Right cardiac atrium (tissue), 5 donors: ENCODE results near the gene ADIPOQ. TPM values are rescaled to one million over a fixed set of nuclear protein-coding genes. Genes with fewer than 3 reads are reported as not detected.
A peak's percentile ranks its signal among the peaks of the same experiment; 100 is the strongest.
"Not testable (repeated sequence)": the region's sequence is repeated elsewhere in the genome, so short reads cannot be mapped to it uniquely, and the experiment has no call there.

Source experiments
- ATAC-seq, 2 donors: fragments of 200-7000 bp; cut with Tn5 transposase; one replicate each; pipeline versions ENCODE4 v1.8.0 to v1.9.1; 2020; ENCODE audit warnings: moderate library complexity in 2 of 2, mild to moderate bottlenecking in 1 of 2
- DNase-seq, 3 donors: peaks; one replicate each; pipeline ENCODE4 v3.0.0-alpha.2; 2020
- H3K27ac ChIP-seq: one replicate; pipeline ENCODE4 v1.5.1; 2013; ENCODE audit warnings: mild to moderate bottlenecking, low read length, control low read depth, moderate library complexity
- H3K27me3 ChIP-seq: one replicate; pipeline ENCODE4 v1.6.1; 2013; ENCODE audit not compliant: control insufficient read depth, insufficient read depth
- H3K4me1 ChIP-seq: one replicate; pipeline ENCODE4 v1.6.1; 2013; ENCODE audit warnings: low read length; ENCODE audit not compliant: control insufficient read depth, insufficient read depth
- H3K4me3 ChIP-seq: one replicate; pipeline ENCODE4 v1.5.1; 2013; ENCODE audit warnings: low read length, control low read depth
- H3K9me3 ChIP-seq: one replicate; pipeline ENCODE4 v1.6.1; 2013; ENCODE audit warnings: low read length; ENCODE audit not compliant: control insufficient read depth
- WGBS: extraction: QIAGEN DNeasy Blood & Tissue Kit; methylation state at CpG from one replicate; pipeline ENCODE4 v1.1.7; 2013; 5-methylcytosine and 5-hydroxymethylcytosine counted together
- intact Hi-C, 4 donors: fragments of 100-400 bp; cut with DNase I; formaldehyde crosslinking; loops; one replicate each; pipeline versions ENCODE4 v1.11.0 to v1.14.0; 2022 to 2023
- polyA plus RNA-seq: library from polyadenylated mRNA; stranded (reverse); fragments of 200-250 nt; gene quantifications from one replicate; pipeline ENCODE4 v1.2.3, GENCODE V29; 2013
- total RNA-seq, 4 donors: library from RNA; stranded (reverse); fragmentation: NEBNext Ultra II Directional; extraction: Animal tissue kit (Norgen Biotek cat#: 25700); gene quantifications; one replicate each; pipeline ENCODE4 v1.2.1, GENCODE V29; 2021
- donor health status: healthy with polysubstance abuse.
- donor health status: DM: no; HTN: yes; CAD: no.
- donor health status: DM: no; HTN: no; CAD: no.
- donor health status: DM: no; HTN: yes; CAD: no; lungs with severe emphysema.
- donor health status: DM: yes; HTN: yes; CAD: no.

ADIPOQ gene
- total and polyA plus RNA-seq, 5 donors, result 0.28 to 24.2 (median 1.1) TPM

DNA sequence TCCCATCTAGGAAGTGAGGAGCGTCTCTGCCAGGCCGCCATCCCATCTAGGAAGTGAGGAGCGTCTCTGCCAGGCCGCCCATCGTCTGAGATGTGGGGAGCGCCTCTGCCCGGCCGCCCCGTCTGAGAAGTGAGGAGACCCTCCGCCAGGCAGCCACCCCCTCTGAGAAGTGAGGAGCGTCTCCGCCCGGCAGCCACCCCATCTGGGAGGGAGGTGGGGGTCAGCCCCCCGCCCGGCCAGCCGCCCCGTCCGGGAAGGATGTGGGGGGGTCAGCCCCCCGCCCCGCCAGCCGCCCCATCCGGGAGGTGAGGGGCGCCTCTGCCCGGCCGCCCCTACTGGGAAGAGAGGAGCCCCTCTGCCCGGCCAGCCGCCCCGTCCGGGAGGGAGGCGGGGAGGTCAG lies 31.3 kb downstream of the ADIPOQ start:
- H3K9me3 ChIP-seq, intact Hi-C loops, H3K4me3 ChIP-seq, DNase-seq, H3K4me1 ChIP-seq, H3K27ac ChIP-seq, ATAC-seq, H3K27me3 ChIP-seq: not testable (repeated sequence)
- WGBS, result 96% methylated on average over 24 of the region's 30 CpGs

DNA sequence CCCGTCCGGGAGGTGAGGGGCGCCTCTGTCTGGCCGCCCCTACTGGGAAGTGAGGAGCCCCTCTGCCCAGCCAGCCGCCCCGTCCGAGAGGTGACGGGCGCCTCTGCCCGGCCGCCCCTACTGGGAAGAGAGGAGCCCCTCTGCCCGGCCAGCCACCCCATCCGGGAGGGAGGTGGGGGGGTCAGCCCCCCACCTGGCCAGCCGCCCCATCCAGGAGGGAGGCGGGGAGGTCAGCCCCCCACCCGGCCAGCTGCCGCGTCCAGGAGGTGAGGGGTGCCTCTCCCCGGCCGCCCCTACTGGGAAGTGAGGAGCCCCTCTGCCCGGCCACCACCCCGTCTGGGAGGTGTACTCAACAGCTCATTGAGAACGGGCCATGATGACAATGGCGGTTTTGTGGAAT lies 31.7 kb downstream of the ADIPOQ start:
- intact Hi-C loops, H3K27ac ChIP-seq, H3K4me1 ChIP-seq, ATAC-seq, H3K27me3 ChIP-seq, DNase-seq, H3K9me3 ChIP-seq, H3K4me3 ChIP-seq: not testable (repeated sequence)
- 96% methylated on average over 11 of the region's 24 CpGs for WGBS

DNA sequence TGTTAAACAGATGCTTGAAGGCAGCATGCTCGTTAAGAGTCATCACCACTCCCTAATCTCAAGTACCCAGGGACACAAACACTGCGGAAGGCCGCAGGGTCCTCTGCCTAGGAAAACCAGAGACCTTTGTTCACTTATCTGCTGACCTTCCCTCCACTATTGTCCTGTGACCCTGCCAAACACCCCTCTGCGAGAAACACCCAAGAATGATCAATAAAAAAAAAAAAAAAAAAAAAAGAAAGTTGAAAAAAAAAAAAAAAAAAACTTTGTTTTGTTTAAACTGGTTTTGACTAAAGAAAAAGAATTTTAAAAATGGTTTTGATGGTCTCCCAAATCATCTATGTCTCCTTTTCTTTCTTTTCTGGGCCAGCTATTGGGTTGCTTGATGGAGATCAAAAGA lies 32.3 kb downstream of the ADIPOQ start:
- WGBS, result 69% methylated on average over 1 of the region's 4 CpGs
- H3K4me3 ChIP-seq, H3K4me1 ChIP-seq, intact Hi-C loops, ATAC-seq, H3K27ac ChIP-seq, H3K9me3 ChIP-seq, H3K27me3 ChIP-seq, DNase-seq: not testable (repeated sequence)

DNA sequence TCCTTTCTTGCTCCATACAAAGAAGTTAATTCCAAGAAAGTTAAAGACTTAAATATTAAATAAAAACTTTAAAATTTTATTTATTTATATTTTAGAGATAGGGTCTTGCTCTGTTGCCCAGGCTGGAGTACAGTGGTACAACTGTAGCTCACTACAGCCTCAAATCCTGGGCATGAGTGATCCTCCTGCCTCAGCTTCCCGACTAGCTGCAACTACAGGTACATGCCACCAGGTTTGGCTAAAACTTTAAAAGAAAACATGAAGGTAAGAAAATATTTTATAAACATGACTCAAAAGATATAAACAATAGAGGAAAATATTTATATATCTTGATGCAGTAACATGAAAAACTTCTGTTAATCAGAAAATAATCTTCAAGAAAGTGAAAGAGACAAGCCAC lies 33.2 kb downstream of the ADIPOQ start:
- 0% methylated on average over 1 of the region's 1 CpG for WGBS
- H3K4me1 ChIP-seq, result peaks cover 2% of the 10 kb centered on the region
- DNase-seq, result no peak
- ATAC-seq, result no peak
- H3K4me3 ChIP-seq, result no peak overlapping the region
- intact Hi-C loops, result no loop called here
- H3K27ac ChIP-seq, result no peak overlapping the region
- no peaks in the 10 kb centered on the region for H3K9me3 ChIP-seq
- no peaks in the 10 kb centered on the region for H3K27me3 ChIP-seq

DNA sequence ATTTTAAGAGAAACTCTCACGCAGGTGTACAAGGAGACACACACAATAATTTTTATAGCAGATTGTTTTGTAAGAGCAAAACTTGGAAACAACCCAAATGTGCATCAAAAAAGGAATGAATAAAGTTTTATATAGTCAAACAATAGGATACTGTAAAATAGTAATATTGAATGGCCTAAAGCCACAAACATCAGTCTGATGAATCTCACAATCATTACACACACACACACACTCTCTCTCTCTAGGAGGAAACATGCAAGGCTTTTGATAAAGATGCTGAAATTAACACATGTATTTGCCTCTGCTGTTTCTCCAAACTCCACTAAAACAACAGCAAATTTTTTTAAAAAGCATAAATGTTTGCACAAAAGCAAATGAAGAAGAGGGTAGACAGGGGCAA lies 37.3 kb downstream of the ADIPOQ start:
- H3K27ac ChIP-seq, result no peak overlapping the region

DNA sequence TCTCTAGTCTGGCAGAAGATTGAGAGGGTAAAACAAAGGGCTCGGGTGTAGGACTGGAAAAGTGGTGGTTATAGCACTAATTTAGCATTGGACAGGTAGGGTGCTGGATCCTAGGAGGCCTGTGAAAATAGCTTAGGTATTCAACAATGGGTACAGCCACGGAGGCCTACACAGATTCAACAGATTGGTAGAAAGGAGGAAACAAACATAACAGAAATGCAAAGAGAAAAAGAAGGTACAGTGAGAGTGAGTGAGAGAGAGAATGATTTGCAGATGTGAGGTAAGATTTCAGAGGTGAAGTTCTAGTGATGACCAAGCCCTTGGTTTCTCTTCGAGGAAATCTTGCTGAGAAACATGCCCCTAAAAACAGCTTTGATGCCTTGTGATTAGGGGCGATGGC lies 37.9 kb downstream of the ADIPOQ start:
- intact Hi-C loops, result no loop called here
- H3K27me3 ChIP-seq, result no peaks in the 10 kb centered on the region
- DNase-seq, result no peak
- no peaks in the 10 kb centered on the region for H3K9me3 ChIP-seq
- no peak overlapping the region for H3K27ac ChIP-seq
- ATAC-seq, result no peak
- no peak overlapping the region for H3K4me3 ChIP-seq
- 90% methylated on average over 4 of the region's 4 CpGs for WGBS
- H3K4me1 ChIP-seq, result no peaks in the 10 kb centered on the region

More for the DNA sequence above, 37.3 kb downstream of the ADIPOQ start:
- ATAC-seq (no peak), DNase-seq (no peak)
- H3K9me3 ChIP-seq, result no peaks in the 10 kb centered on the region
- no peak overlapping the region for H3K4me3 ChIP-seq
- no peaks in the 10 kb centered on the region for H3K27me3 ChIP-seq
- no peaks in the 10 kb centered on the region for H3K4me1 ChIP-seq
- WGBS, result 96% methylated on average over 1 of the region's 1 CpG
- intact Hi-C loops, result no loop called here

DNA sequence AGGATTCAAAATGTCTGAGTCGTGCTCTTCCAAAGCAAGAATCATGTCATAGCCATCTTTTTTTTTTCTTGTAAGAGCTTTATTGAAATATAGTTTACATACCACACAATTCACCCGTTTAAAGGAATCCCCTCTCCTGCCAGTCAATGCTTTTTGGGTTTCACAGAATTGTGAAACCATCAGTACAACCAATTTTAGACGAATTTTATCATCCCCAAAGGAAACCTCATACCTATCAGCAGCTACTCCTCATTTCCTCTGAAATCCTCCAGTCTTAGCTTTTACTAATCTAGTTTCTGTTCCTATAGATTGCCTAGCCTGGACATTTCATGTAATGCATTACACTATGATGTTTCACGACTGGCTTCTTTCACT lies 39.6 kb downstream of the ADIPOQ start:
- intact Hi-C loops, result no loop called here
- H3K4me3 ChIP-seq, result no peak overlapping the region
- no peaks in the 10 kb centered on the region for H3K9me3 ChIP-seq
- no peaks in the 10 kb centered on the region for H3K27me3 ChIP-seq
- DNase-seq (no peak), ATAC-seq (no peak)
- H3K27ac ChIP-seq, result no peak overlapping the region
- H3K4me1 ChIP-seq, result no peaks in the 10 kb centered on the region
- WGBS, result 47% methylated on average over 4 of the region's 4 CpGs

DNA sequence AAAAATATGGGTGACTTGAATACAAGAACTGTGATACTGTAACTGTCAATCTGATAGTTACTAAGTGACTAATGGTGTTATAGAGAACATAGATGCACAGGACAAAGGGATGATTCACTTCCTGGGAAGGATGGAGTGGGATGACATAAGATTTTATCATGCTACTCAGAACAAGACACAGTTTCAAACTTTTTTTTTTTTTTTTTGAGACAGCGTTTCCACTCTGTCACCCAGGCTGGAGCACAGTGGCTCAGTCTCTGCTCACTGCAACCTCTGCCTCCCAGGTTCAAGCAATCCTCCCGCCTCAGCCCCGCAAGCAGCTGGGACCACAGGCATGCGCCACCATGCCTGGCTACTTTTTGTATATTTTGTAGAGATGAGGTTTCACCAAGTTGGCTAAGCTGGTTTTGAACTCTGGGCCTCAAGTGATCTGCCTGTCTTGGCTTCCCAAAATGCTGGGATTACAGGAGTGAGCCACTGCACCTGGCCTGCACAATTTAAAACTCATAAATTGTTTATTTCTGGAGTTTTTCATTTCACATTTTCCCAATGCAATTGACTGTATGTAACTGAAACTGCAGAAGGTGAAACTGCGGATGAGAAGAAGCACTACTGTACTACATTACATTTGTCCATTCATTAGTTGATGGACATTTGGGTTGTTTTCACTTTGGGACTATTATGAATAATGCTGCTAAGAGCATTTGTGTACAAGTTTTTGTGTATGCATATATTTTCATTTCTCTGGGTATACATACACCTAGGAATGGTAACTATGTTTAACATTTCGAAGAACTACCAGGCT lies 40.6 kb downstream of the ADIPOQ start:
- Histone ChIP-seq H3K27me3 (no peaks in the 10 kb centered on the region), H3K4me3 (no peak overlapping the region), H3K4me1 (no peaks in the 10 kb centered on the region), H3K27ac (no peak overlapping the region), H3K9me3 (no peaks in the 10 kb centered on the region)
- intact Hi-C loops, result no loop called here
- DNase-seq, result no peak
- WGBS, result 83% methylated on average over 6 of the region's 6 CpGs
- peak in 1 of 2 donors; percentile 88 for ATAC-seq

DNA sequence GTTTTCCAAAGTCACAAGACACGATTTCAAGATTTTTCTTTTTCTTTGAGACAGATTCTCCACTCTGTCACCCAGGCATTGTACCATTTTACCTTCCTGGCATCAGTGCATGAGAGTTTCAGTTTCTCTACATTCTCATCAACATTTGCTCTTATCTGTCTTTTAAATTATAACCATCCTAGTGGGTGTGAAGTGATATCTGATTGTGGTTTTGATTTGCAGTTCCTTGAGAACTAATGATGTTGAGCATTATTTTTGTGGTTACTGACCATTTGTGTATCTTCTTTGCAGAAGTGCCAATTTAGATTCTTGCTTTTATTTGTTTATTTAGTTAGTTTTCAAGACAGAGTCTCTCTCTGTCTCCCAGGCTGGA lies 41.2 kb downstream of the ADIPOQ start:
- no peaks in the 10 kb centered on the region for H3K9me3 ChIP-seq
- H3K27me3 ChIP-seq, result no peaks in the 10 kb centered on the region
- intact Hi-C loops, result no loop called here
- DNase-seq (no peak), ATAC-seq (no peak)
- no peaks in the 10 kb centered on the region for H3K4me1 ChIP-seq
- H3K27ac ChIP-seq, result no peak overlapping the region
- H3K4me3 ChIP-seq, result no peak overlapping the region
- 92% methylated on average over 1 of the region's 1 CpG for WGBS

DNA sequence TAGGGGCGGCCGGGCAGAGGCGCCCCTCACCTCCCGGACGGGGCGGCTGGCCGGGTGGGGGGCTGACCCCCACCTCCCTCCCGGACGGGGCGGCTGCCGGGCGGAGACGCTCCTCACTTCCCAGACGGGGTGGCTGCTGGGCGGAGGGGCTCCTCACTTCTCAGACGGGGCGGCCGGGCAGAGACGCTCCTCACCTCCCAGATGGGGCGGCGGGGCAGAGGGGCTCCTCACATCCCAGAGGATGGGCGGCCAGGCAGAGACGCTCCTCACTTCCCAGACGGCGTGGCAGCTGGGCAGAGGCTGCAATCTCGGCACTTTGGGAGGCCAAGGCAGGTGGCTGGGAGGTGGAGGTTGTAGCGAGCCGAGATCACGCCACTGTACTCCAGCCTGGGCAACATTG lies 42.4 kb downstream of the ADIPOQ start:
- H3K9me3 ChIP-seq, intact Hi-C loops, ATAC-seq, H3K27ac ChIP-seq, H3K27me3 ChIP-seq, H3K4me3 ChIP-seq, H3K4me1 ChIP-seq: not testable (repeated sequence)
- peak in 1 of 3 donors; percentile 54 for DNase-seq
- 97% methylated on average over 26 of the region's 29 CpGs for WGBS

DNA sequence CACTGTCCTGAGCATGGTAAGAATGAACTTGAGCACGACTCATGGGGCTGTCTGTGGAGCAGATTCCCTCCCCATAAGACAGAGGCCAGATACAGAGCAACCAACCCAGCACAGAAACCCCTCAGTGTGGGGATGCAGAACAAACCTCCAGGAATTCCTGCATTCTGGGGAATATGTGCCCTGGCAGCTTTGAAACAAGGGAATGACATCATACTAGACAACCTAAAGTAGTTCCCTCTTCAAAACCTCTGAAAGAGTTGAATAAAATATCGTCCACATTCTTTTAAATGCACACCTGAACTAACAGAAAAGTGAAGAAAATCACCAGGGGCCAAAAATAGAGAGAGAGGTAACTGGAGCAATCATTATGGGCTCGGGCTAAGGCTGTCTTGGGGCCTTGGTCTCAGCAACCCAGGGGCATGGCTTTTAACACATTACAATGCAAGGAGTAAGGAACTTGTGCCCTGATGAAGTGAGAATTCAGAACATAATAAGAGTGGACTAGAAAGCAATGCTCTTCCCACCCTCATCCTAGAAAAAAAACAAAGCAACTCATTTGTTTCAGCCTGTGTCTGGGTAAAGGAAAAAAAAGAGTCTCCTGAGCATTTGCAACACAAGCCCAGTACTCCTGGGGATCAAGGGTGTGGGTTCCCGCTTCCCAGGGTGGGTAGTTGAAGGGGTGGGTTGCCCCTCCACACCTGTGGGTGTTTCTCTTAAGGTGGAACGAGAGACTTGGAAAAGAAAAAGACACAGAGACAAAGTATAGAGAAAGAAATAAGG lies 43.9 kb downstream of the ADIPOQ start:
- no peaks in the 10 kb centered on the region for H3K27me3 ChIP-seq
- intact Hi-C loops, result no loop called here
- DNase-seq (no peak), ATAC-seq (no peak)
- H3K9me3 ChIP-seq, result no peaks in the 10 kb centered on the region
- H3K4me1 ChIP-seq, result no peaks in the 10 kb centered on the region
- H3K27ac ChIP-seq, result no peak overlapping the region
- no peak overlapping the region for H3K4me3 ChIP-seq
- 91% methylated on average over 5 of the region's 5 CpGs for WGBS
